Effector CD8-positive, alpha-beta T cell (primary cell): Measurements from ENCODE around the gene DVL1.
"Not testable (repeated sequence)": the region's sequence is repeated elsewhere in the genome, so short reads cannot be mapped to it uniquely, and the experiment has no call there.

ENCODE experiments used
- DNase-seq: peaks from one replicate; lab custom pipeline; 2025; lab: John Stamatoyannopoulos, UW

DVL1 gene

GRCh38 chr1:1373815-1374588 is 24.8 kb upstream of the DVL1 start:
- no peak for DNase-seq

GRCh38 chr1:1373051-1373814 is 24.0 kb upstream of the DVL1 start:
- no peak for DNase-seq

GRCh38 chr1:1371746-1372711 is 22.8 kb upstream of the DVL1 start:
- peak; percentile 67 for DNase-seq

GRCh38 chr1:1371364-1371745 is 22.1 kb upstream of the DVL1 start:
- DNase-seq = peak; percentile 57

GRCh38 chr1:1370771-1371300 is 21.6 kb upstream of the DVL1 start:
- no peak for DNase-seq

GRCh38 chr1:1370094-1370493 is 20.9 kb upstream of the DVL1 start:
- not testable (repeated sequence) for DNase-seq

GRCh38 chr1:1367315-1367714 is 18.1 kb upstream of the DVL1 start:
- DNase-seq = no peak

- no peak for DNase-seq
Measured at GRCh38 chr1:1366699-1367066, 17.5 kb upstream of the DVL1 start.

GRCh38 chr1:1365875-1366698 is 16.9 kb upstream of the DVL1 start:
- DNase-seq = no peak

- DNase-seq = no peak
Measured at GRCh38 chr1:1364266-1364665, 15.0 kb upstream of the DVL1 start.

GRCh38 chr1:1361982-1362423 is 12.8 kb upstream of the DVL1 start:
- DNase-seq = no peak

- DNase-seq = no peak
Measured at GRCh38 chr1:1361233-1361981, 12.2 kb upstream of the DVL1 start.

- no peak for DNase-seq
Measured at GRCh38 chr1:1360506-1361169, 11.4 kb upstream of the DVL1 start.

GRCh38 chr1:1359664-1360468 is 10.6 kb upstream of the DVL1 start:
- no peak for DNase-seq

- no peak for DNase-seq
Measured at GRCh38 chr1:1359308-1359663, 10.1 kb upstream of the DVL1 start.

- no peak for DNase-seq
Measured at GRCh38 chr1:1358433-1359271, 9.4 kb upstream of the DVL1 start, which contains the start of gene MXRA8. MXRA8 (minus strand) TSS chr1:1358555; CDS start chr1:1358504, 51 bp downstream.

- DNase-seq = no peak
Measured at GRCh38 chr1:1357871-1358432, 8.7 kb upstream of the DVL1 start.
